Measurements from ENCODE around the gene NOL9.
"Not testable (repeated sequence)": the region's sequence is repeated elsewhere in the genome, so short reads cannot be mapped to it uniquely, and the experiment has no call there.

The NOL9 gene

DNA sequence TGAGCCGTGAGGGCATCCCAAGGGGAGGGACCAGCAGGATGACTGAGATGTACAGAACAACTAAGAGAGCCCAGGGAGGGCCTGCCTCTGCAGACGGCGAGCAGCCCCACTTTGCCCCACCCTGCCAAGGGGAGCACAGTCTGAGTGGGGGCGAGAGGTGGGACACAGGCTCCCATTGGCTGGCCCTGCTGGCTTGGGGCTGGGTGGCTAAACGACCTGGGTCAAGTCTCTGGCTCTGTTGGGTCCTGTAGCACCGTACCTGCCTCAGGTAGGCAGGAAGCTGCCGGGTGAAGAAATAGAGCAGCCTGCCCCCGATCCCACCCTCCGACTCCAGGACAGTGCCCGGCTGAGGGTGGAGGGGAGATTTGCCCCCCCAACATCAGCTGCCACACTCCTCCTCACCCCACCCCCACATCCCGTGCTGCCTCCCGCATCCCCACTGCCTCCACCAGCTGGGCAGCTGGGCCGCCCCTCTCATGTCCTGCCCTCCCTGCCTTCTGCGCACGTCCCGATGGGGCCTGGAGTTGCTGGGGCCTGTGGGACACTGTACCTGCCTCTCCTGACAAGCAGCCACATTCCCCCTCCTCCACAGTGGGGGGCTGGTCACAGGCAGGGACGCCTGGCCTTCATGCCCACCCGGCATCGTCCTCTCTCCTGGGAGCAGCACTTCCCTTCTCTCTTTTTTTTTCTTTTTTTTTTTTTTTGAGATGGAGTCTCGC, 50.3 kb downstream of the NOL9 start:
- DNase-seq (ENCODE audit: low read depth, low spot score): no peak

DNA sequence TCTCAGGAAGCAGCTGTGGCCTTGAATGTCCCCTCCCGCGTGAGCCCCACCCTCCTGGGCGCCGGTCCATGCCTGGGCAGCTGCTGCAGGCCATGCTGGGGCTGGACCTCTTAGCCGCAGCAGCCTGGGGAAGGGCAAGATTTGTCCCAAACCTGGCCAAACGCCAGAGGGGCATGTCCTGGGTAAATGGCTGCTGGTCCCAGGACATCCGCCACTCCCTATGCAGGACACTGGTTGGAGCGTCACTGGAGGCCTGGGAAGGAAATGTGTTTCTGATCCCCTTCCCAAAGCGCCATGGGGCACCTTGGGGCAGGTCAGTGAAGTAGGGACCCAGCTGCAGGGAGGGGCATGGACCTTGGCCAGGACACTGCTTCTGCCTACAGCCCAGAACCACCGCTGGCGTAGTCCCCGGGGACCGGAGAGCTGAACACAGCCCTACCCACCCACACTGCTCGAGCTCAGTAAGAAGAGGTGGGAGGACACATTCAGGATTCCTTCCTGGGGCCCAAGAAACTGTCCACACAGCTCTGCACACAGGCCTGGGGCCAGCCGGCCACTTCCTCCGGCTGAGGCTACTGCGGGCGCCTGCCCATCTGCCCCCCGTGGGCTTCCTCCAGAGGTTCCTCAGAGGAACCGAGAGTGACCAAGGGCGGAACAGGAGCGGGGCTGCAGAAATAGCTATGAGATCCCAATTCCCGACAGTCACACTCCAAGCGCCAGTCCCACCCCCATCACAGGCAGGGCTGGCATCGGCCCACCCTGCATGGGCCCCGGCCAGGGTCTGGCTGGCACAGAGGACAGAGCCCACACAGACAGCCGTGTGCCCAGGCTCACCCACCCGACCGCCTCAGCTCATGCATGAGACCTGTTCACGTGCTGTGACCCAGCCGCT, 52.1 kb downstream of the NOL9 start:
- no peak for DNase-seq (ENCODE audit: low read depth, low spot score)

DNA sequence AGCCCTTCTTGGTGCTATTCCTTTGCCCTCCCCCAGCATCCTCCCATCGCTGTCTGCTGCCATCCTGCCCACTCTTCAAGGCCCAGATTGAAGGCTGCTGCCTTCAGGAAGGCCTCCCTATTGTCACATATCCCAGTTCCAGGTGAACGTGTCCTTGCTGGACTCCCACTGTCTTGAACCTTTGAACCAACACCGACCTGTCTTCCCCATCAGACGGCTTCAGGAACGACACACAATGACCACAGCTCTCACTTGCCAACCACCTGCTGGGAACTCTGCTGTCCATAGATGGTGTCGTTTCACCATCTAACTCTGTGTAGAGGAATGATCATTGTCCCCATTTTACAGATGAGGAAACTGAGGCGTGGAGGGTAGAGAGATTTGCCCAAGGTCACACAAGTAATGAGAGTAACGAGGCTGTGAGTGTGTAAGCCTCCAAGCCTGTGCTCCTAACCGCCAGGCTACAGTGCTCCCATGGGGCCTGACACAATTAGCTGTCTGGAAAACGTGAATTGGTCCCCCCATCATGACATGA, 53.0 kb downstream of the NOL9 start:
- DNase-seq (ENCODE audit: low read depth, low spot score): no peak

DNA sequence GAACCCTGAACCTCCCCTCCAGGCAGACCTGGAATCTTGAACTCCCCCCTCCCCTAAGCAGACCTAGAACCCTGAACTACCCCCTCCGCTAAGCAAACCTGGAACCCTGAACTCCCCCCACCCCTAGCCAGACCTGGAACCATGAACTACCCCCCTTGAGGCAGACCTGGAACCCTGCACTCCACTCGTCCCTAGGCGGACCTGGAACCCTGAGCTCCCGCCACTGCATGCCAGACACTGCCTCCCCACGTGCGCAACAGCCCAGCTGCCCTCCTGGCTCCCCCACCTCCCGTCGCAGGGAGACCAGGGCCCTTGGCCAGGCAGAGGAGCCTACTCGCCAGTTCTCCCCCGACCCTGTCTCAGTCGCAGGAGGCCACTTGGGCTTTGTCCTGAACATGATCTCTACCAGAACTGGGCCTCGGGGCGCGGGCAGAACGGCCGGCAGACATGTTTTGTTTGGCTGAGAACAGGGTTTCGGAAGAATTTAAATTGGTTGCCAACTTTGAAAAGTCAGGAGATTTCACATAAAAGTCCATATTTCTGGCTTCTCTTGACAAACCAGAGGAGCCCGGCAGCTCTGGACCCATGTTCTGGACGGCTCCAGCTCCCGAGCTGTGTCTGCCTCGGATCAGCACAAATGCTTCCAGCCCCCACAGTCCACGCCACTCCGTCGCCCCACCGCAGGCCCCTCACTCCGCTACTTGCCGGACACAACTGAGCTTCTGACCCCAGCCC, 53.6 kb downstream of the NOL9 start:
- peak; percentile 52 for DNase-seq (ENCODE audit: low read depth, low spot score)

DNA sequence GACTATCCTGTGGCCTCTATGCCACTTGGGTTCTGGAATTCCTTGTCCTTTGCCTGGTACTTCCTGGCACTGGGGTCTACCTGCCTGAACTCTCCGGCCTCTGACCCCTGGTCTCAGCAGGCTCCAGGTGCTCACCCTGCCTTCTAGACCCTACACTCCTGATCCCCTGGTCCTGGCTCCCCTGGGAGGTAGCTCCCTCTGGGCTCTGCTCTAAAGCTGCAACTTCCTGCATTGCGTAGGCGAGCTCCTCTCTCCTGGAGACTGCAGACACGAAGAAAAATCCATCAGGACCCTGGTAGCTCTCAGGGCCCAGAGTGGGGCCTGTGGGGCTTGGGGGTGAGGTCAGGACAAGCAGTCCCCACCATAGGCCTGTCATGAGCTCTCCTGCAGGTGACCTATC, 55.0 kb downstream of the NOL9 start:
- DNase-seq (ENCODE audit: low read depth, low spot score): no peak

DNA sequence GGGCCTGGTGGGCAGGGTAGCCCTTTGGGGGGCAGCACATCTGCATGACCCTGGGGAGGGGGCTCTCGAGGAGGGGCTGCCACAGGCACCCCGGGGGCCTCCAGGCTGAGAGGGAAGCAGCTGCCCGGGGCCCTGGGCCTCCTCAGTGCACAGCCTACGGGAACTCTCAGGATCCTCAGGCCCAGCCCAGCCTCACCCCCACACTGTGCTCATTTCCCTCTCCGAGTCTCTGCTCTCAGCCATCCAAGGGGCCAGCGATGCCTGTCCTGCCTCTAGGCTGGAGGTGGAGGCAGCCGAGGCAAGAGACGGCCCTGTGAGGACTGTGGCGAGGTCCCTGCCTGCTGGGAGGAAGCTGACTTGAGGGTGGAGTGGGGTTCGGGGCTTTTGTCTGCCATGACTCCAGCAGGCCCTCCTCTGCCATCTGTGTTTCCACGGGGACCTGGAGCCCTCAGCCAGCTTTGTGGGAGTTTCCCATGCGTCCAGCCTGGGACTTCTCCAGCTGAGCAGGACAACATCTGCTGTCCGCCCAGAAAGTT, 55.7 kb downstream of the NOL9 start:
- no peak for DNase-seq (ENCODE audit: low read depth, low spot score)

DNA sequence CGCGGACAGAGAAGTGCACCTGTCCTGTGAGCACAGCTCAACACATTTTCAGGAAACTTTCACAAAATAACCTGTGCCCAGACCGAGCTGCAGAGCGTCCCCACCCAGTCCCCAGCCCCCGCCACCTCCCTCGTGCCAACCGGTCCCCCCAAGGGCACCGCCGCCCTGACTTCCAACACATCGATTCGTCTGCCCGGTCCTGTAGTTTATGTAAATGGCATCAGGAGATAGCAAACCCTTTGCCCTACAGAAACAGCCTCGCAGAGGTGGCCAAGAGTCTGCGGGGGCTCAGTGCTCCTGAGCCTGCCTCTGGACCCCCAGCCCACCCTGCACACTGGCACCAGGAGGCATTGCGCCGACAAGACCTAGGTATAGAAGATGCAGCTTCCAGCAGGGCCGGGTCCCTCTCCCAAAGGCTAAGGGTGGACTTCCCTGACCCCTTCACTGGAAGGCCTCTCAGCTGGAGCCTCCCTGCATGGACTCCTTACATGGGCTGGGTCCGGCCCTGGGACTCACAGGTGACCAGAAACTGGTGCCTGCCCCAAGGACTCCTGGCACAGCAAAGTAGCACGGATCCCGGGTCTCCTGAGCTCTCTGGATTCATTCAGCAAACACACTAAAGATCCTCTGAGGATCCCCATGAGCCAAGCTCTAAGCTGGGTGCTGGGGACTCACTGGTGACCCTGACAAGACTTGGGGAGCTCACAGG, 56.3 kb downstream of the NOL9 start:
- DNase-seq (ENCODE audit: low read depth, low spot score): no peak

DNA sequence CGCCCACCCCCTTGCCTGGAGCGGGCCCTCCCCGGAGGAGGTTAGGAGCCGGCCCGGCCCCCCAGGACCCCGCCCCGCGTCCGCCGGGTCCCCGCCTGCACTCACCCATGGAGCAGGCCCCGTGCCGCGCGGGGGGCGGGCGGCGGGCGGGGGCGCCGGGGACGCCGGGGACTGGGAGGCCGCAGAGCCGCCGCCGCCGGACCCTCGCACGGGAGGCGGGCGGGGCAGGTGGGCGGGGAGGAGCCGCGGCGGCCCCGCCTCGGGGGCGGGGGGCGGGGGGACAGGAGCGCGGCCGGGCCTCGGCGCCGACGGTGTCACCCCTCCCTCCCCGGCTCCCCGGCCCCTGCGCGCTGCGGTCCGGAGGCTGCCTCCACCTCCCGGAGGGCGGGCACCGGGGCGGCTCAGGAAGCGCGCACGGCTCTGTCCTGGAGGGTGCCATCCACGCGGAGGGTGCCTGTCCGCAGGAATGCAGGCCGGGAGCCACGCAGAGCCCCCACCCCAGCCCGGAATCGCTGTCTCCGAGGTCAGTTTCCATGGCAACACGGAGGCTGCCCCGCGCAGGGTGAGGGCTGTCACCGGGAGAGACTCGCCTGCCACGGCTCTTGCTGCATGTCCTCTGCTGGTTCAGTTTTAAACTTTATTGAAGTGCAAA, 57.0 kb downstream of the NOL9 start:
- peak; percentile 79 for DNase-seq (ENCODE audit: low read depth, low spot score)

DNA sequence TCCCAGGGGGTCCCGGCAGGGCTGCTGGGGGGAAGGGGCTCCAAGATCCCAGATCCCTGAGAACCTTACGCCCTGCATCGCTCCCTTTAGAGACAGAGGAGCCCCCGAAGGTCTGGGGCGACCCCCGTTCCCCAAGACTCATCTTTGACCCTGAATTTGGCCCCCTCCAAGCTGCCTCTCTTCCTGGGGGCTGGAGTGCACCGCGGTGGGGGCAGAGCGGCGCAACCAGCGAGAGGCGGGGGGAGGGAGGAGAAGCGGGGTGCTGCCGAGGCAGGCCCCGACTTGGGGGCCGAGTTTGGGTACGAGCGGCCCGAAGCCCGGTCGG, 57.5 kb downstream of the NOL9 start:
- DNase-seq (ENCODE audit: low read depth, low spot score): no peak

DNA sequence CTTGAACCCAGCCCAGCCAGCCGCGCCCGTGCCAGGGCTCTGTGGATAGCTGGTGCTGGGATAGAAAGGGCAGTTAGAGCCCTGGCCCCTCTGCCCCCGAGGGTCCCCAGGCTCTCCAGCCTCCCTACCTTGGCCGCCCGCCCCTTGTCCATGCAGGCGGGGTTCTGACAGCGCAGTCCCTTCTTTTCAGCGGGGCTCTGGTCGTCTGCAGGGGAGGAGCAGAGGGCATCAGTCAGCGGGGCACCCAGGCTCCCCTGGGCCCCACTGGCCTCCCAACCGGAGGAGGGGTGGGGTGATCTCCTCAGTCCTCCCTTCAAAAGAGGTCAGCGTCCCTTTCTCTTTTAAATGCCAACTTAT, 58.0 kb downstream of the NOL9 start:
- DNase-seq (ENCODE audit: low read depth, low spot score): peak; percentile 33

DNA sequence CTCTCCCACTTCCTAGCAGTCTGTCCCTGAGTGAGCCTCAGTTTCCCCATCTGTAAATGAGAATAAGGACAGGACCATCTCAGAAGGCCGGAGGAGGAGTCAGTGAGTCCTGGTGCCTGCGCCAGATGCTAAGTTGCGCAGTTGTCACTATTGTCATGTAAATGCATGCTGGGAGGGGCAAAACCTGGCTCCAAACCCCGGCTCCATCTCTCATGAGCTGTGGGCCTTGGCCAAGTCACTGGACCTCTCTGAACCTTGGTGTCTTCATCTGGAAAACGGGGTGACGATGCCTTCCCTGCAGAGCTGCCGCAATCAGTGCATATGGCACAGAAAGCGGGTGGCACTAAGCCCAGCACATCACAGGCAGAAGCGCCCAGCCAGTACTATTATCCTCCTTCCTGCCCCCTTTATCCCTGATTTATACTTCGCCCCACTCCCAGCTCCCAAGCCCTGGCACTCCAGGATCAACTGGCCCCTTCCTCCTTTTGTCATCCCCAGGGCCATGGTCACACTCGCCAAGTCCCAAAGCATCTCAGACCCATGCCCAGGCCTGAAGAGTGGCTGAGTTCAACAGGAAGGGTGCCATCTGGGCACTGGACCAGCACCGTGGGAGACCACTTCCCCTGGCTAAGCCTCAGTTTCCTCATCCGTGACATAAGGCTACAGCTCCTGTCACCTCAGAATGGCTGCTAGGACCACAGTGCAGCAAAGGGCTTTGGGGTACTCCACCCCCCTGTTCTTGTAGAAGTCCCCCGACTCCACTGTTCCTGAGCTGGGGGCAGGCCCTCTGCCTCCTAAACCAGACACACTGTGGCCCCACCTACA, 58.6 kb downstream of the NOL9 start:
- no peak for DNase-seq (ENCODE audit: low read depth, low spot score)

DNA sequence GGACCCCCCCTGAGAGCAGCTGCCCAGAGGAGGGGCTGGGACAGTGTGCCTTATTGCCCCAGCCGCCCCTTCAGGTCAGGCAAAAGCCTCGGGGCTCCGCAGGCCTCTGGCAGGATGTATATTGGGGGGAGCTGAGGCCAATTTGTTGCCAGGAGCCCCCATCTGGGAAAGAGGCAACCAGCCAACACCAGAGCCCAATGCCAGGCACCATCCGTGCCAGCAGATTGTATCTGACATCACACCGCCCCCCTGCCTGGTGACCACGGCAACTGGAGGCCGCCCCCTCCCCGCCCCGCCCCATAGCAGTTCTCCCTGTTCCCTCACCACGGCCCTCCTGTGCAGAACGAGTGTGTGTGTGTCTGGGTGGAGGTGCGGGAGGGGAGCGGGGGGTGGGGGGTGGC, 59.3 kb downstream of the NOL9 start:
- DNase-seq (ENCODE audit: low read depth, low spot score): peak; percentile 40

DNA sequence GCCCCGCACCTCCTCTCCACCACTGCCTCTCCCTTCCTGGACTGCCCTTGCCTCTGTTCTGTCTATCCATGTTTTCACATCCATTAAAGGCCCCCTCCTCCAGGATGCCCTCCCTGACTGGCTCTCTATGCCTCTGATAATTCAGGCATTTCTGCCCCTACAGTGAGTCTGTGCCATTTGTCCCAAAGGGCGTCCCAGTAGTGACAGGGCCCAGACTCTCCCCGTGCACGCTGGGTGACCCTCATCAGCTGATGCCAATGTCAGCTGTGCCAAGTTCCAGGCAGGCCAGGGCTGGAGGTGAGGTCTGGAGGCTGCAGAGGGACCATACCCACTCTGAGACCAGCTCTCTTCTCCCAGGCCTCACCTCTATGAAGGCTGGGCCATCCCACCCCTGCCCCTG, 59.7 kb downstream of the NOL9 start:
- no peak for DNase-seq (ENCODE audit: low read depth, low spot score)

DNA sequence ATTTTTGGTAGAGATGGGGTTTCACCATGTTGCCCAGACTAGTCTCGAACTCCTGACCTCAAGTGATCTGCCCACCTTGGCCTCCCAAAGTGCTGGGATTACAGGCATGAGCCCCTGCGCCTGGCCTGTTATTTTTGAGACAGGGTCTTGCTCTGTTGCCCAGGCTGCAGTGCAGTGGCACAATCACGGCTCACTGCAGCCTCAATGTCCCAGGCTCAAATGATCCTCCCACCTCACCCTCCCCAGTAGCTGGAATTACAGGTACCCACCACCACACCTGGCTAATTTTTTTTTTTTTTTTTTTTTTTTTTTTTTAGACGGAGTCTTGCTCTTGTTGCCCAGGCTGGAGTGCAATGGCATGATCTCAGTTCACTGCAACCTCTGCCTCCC, 60.5 kb downstream of the NOL9 start:
- DNase-seq (ENCODE audit: low read depth, low spot score): not testable (repeated sequence)

DNA sequence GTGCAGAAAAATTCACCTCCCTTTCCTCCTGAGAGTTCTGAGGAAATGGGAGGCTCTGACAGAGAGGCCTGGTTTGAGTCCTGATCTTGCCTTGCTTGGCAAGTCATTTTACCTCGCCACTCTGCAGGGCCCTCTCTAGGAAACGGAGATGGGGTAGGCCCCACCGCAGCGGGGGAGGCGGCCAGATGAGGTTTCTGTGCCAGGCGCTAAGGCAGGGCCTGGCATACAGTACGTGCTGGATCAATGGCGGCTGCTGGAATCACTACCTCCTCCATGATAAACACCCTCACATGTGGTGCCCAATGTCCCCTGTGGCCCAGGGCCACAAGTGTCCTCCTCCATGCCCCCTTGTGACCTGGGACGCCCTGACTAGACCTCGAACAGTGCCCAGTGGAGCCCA, 62.3 kb downstream of the NOL9 start:
- DNase-seq (ENCODE audit: low read depth, low spot score): peak; percentile 23

DNA sequence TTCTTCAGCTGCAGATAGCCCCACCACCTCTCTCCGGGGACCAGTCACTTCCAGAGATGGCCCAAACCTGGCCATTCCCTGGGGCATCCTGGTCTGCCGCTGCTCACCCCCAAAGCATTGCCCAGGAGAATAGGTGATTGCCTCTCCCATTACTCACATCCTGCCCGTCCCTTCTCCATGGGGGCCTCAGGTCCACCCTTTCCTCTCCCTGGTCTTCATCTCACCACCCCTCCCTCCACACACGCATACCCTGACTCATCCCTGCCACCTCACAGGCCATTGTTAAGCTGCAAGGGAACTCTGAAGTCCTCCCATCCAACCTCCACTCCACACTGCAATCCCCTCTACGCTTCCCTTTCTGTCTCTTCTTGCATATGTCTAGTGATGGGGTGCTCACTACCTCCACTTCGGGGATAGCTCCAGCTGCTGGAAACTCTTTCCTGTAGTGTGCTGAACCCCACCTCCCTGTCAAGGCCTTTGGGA, 62.8 kb downstream of the NOL9 start, which contains the start of gene PLEKHG5:
TSS of gene PLEKHG5 (minus strand) at position 188 of the 483 bp plus-strand sequence. CDS start 14,096 bp downstream, outside the sequence.
- DNase-seq (ENCODE audit: low read depth, low spot score): peak; percentile 75

DNA sequence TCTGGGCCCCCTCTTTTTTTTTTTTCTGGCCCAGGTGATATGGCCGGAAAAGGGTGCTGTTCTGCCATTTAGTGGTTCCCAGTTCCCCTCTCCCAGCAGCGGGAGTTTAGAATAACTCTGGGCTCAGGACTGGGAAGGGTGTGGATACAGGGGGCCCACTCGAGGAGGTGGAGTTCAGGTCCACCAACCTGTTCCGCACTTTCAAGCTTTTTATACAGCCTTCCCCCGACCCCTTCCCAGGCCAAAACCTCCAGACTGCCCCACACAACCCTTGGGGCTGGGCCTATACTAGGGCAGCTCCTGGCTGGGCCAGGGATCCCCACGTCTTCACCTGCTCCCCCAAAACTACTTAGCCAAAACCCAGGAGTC, 63.2 kb downstream of the NOL9 start:
- peak; percentile 40 for DNase-seq (ENCODE audit: low read depth, low spot score)

DNA sequence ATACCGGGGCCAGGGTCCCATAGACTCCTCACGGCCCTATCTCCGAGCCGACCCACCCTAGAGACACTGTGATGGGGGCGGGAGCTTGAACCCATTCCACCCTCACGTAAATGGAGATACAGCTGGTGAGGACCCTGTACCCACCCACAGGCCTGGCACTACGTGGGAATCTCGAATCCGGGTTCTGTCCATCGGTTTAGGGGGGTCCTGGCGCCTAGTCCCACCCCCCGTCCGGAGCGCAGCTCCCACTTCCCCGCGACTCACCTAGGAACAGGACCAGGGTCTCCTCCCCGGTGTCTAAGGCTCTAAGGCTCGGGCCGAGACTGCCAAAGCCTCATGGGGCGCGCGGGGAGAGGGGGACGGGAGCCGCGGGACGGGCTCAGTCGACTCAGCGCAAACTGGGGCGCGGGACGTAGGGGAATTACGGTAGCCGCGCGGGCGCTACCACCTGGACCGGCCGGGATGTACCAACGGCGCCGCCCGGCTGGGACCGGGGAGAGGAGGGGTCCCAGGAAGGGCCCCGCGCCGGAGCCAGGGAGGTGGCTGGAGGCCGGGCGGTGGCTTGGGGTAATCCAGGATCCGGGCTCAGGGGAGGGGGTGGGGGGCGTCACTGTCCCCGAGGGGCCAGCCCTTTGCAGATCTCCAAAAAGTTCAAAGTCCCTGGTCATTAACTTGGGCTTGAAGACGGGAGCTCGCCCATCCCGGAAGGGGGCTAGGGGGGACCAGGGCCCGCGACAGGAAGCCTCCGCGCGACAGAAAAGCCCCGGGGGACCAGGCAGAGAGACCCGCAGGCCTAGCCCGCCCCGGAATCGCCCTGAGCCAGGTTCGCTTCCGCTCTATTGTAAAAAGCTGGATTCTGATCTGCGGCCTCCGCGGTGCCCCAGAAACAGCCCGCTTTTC, 63.9 kb downstream of the NOL9 start:
- DNase-seq (ENCODE audit: low read depth, low spot score): peak; percentile 93

DNA sequence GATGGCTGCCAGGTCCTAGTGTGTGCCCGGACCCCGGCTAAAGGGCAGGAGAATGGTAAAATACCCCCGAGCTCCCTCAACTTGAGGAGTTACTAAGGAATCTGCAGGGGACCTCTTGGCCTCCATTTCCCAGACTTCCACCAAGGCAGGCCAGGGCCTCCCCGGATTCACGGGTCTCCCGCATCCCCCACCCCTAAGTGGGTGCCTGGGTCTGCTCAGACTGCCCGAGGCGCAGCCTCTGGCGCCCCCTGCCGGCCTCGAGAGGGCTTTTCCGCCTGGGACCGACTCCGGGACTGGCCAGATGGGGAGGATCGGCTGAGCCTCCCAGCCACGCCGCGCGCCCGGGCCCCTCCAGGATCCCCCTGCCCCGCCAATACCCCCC, 64.5 kb downstream of the NOL9 start:
- peak; percentile 93 for DNase-seq (ENCODE audit: low read depth, low spot score)
